Neuronal stem cell (in vitro differentiated cells): ENCODE measurements around the gene ZNF547. TPM values are rescaled to one million over a fixed set of nuclear protein-coding genes. Genes with fewer than 3 reads are reported as not detected.

Source experiments
- DNase-seq: peaks from one replicate; pipeline ENCODE4 v3.0.0-alpha.2; 2013; ENCODE audit warnings: low spot score
- H2AFZ ChIP-seq: one replicate; pipeline ENCODE4 v1.6.1; 2013; ENCODE audit warnings: mild to moderate bottlenecking, low read length, inconsistent platforms
- H2AK5ac ChIP-seq: 2 replicates; pipeline ENCODE4 v1.6.1; 2013; ENCODE audit warnings: low read depth, mild to moderate bottlenecking, inconsistent platforms, low read length, moderate library complexity, mixed read lengths
- H2BK120ac ChIP-seq: 2 replicates; pipeline ENCODE4 v1.6.1; 2013; ENCODE audit warnings: low read depth, mild to moderate bottlenecking, inconsistent platforms, low read length, moderate library complexity, mixed read lengths
- H2BK12ac ChIP-seq: one replicate; pipeline ENCODE4 v1.6.1; 2013; ENCODE audit warnings: low read length, inconsistent platforms
- H2BK15ac ChIP-seq: 2 replicates; pipeline ENCODE4 v1.6.1; 2013; ENCODE audit warnings: mild to moderate bottlenecking, low read length, inconsistent platforms, mixed read lengths
- H2BK5ac ChIP-seq: one replicate; pipeline ENCODE4 v1.6.1; 2013; ENCODE audit warnings: inconsistent platforms, mild to moderate bottlenecking, low read length, moderate library complexity
- H3K14ac ChIP-seq: one replicate; pipeline ENCODE4 v1.6.1; 2013; ENCODE audit warnings: low read length, inconsistent platforms
- H3K18ac ChIP-seq: 2 replicates; pipeline ENCODE4 v1.6.1; 2013; ENCODE audit warnings: low read length, inconsistent platforms
- H3K23ac ChIP-seq: 2 replicates; pipeline ENCODE4 v1.6.1; 2013; ENCODE audit warnings: low read depth, mild to moderate bottlenecking, mixed read lengths, low read length, inconsistent platforms; ENCODE audit not compliant: poor library complexity
- H3K27ac ChIP-seq: replicated peaks from 3 replicates; pipeline ENCODE4 v1.5.1; 2013; ENCODE audit warnings: low read length, inconsistent platforms
- H3K27me3 ChIP-seq, 3 experiments: 2 replicates each; pipeline ENCODE4 v1.6.1; 2013; ENCODE audit warnings: low read length in 3 of 3, mild to moderate bottlenecking in 2 of 3, inconsistent platforms in 1 of 3, low read depth in 1 of 3, mixed read lengths in 1 of 3, moderate library complexity in 1 of 3; ENCODE audit not compliant: control insufficient read depth in 3 of 3, insufficient read depth in 3 of 3
- H3K36me3 ChIP-seq, 2 donors: replicated peaks in 1 of 2; 2 replicates each; pipeline ENCODE4 v1.6.1; 2013; ENCODE audit warnings: low read length in 2 of 2; ENCODE audit not compliant: control insufficient read depth in 2 of 2, insufficient read depth in 2 of 2
- H3K4ac ChIP-seq: 2 replicates; pipeline ENCODE4 v1.6.1; 2013; ENCODE audit warnings: inconsistent platforms, mild to moderate bottlenecking, low read length, moderate library complexity
- H3K4me1 ChIP-seq, 2 donors: 1 replicate in 1 of 2; 2 replicates in 1 of 2; pipeline ENCODE4 v1.6.1; 2013; ENCODE audit warnings: low read length in 2 of 2, low read depth in 1 of 2; ENCODE audit not compliant: control insufficient read depth in 2 of 2, insufficient read depth in 1 of 2
- H3K4me2 ChIP-seq: one replicate; pipeline ENCODE4 v1.6.1; 2013; ENCODE audit warnings: mild to moderate bottlenecking, low read length, inconsistent platforms; ENCODE audit not compliant: insufficient read depth, poor library complexity, severe bottlenecking
- H3K4me3 ChIP-seq, 2 donors: 2 replicates each; pipeline ENCODE4 v1.5.1; 2013; ENCODE audit warnings: low read length in 2 of 2, mild to moderate bottlenecking in 2 of 2, inconsistent platforms in 1 of 2, moderate library complexity in 1 of 2
- H3K79me1 ChIP-seq: one replicate; pipeline ENCODE4 v1.6.1; 2013; ENCODE audit warnings: low read depth, mild to moderate bottlenecking, inconsistent platforms, low read length, moderate library complexity
- H3K9ac ChIP-seq: one replicate; pipeline ENCODE4 v1.6.1; 2013; ENCODE audit warnings: mild to moderate bottlenecking, low read depth, low read length, inconsistent platforms; ENCODE audit not compliant: poor library complexity
- H3K9me3 ChIP-seq, 2 donors: replicated peaks in 1 of 2; 2 replicates each; pipeline versions ENCODE3 to v1.6.1; 2013; ENCODE audit warnings: low read length in 2 of 2, mild to moderate bottlenecking in 2 of 2, inconsistent platforms in 1 of 2, low read depth in 1 of 2, mixed read lengths in 1 of 2, moderate library complexity in 1 of 2; ENCODE audit not compliant: control insufficient read depth in 2 of 2, insufficient read depth in 1 of 2
- H4K8ac ChIP-seq: one replicate; pipeline ENCODE4 v1.6.1; 2013; ENCODE audit warnings: low read depth, mild to moderate bottlenecking, inconsistent platforms, low read length, moderate library complexity
- H4K91ac ChIP-seq: one replicate; pipeline ENCODE4 v1.6.1; 2013; ENCODE audit warnings: low read length, low read depth, mild to moderate bottlenecking, inconsistent platforms; ENCODE audit not compliant: poor library complexity
- WGBS, 2 donors: extraction: QIAGEN DNeasy Blood & Tissue Kit; methylation state at CpG; one replicate each; pipeline ENCODE4 v1.1.7; 2013; ENCODE audit warnings: missing lambda C conversion rate in 2 of 2, mixed read lengths in 1 of 2; ENCODE audit not compliant: insufficient read length in 2 of 2, insufficient replicate concordance in 1 of 2; ENCODE audit errors: extremely low coverage in 2 of 2; 5-methylcytosine and 5-hydroxymethylcytosine counted together
- polyA plus RNA-seq, 2 experiments: library from polyadenylated mRNA; stranded (reverse); fragments of 200-250 nt; gene quantifications; one replicate each; pipeline ENCODE4 v1.2.3, GENCODE V29; 2013

The ZNF547 gene
- polyA plus RNA-seq (2013, experiment 1 of 2) = 0.60 TPM
- polyA plus RNA-seq (2013, experiment 2 of 2) = 0.87 TPM

GRCh38 chr19:57362997-57363687, at the start of gene ZNF547, which contains the start of gene TRAPPC2B:
ZNF547 (plus strand) TSS chr19:57363551; CDS start chr19:57368556, 5,005 bp downstream.
TRAPPC2B (plus strand) TSS chr19:57363551; CDS start chr19:57364834, 1,283 bp downstream.
- no peak within 1 kb of the TSS for H2BK12ac ChIP-seq
- H2BK15ac ChIP-seq = peak within 1 kb of the TSS; percentile 49
- H4K91ac ChIP-seq = no peak within 1 kb of the TSS
- no peak within 1 kb of the TSS for H3K4ac ChIP-seq
- H3K23ac ChIP-seq = no peak within 1 kb of the TSS
- peak within 1 kb of the TSS; percentile 84 for H3K18ac ChIP-seq
- no peak within 1 kb of the TSS for H4K8ac ChIP-seq
- H3K4me1 ChIP-seq = peaks cover 0 to 4% of the 10 kb centered on the region in 2 donors
- H3K14ac ChIP-seq = peak within 1 kb of the TSS; percentile 56
- DNase-seq = peak; percentile 99
- no peaks in the 10 kb centered on the region for H3K9me3 ChIP-seq
- peak within 1 kb of the TSS; percentile 89 for H3K4me2 ChIP-seq
- H2AK5ac ChIP-seq = peak within 1 kb of the TSS; percentile 46
- peak within 1 kb of the TSS; percentile 13 for H3K27ac ChIP-seq
- H3K9ac ChIP-seq = peak within 1 kb of the TSS; percentile 70
- H3K27me3 ChIP-seq = no peaks in the 10 kb centered on the region
- peaks cover 8 to 20% of the 10 kb centered on the region in 2 donors for H3K36me3 ChIP-seq
- peak within 1 kb of the TSS; percentile 74 for H2AFZ ChIP-seq
- peak within 1 kb of the TSS; percentile 68 to 90 for H3K4me3 ChIP-seq
- peaks cover 4% of the 10 kb centered on the region for H3K79me1 ChIP-seq
- peak within 1 kb of the TSS; percentile 66 for H2BK5ac ChIP-seq
- no peak within 1 kb of the TSS for H2BK120ac ChIP-seq
- WGBS, 2 donors = no CpG with 5 or more reads among the region's 47 CpGs

GRCh38 chr19:57314146-57314545, 49.2 kb upstream of the ZNF547 start:
- H3K14ac ChIP-seq = no peak overlapping the region

GRCh38 chr19:57317503-57317902, 45.8 kb upstream of the ZNF547 start:
- H3K4me3 ChIP-seq = no peak overlapping the region
- no peak for DNase-seq

More at GRCh38 chr19:57314146-57314545, 49.2 kb upstream of the ZNF547 start:
- Histone ChIP-seq H3K27me3 (no peaks in the 10 kb centered on the region), H3K79me1 (no peaks in the 10 kb centered on the region), H2BK15ac (no peak overlapping the region), H2BK120ac (no peak overlapping the region), H3K23ac (no peak overlapping the region), H3K27ac (no peak overlapping the region), H2AFZ (no peak overlapping the region), H3K18ac (no peak overlapping the region), H3K4ac (no peak overlapping the region), H4K8ac (no peak overlapping the region), H2AK5ac (no peak overlapping the region), H3K9me3 (no peaks in the 10 kb centered on the region), H3K4me1 (peaks cover 0 to 5% of the 10 kb centered on the region in 2 donors), H2BK5ac (no peak overlapping the region), H3K36me3 (no peaks in the 10 kb centered on the region), H3K4me3 (no peak overlapping the region), H3K9ac (no peak overlapping the region), H2BK12ac (no peak overlapping the region), H4K91ac (no peak overlapping the region), H3K4me2 (no peak overlapping the region)
- no CpG with 5 or more reads among the region's 4 CpGs for WGBS, 2 donors
- no peak for DNase-seq

GRCh38 chr19:57319869-57320179, 43.5 kb upstream of the ZNF547 start:
- DNase-seq = no peak
- peak overlapping the region; percentile 66 for H3K18ac ChIP-seq

More at GRCh38 chr19:57317503-57317902, 45.8 kb upstream of the ZNF547 start:
- H3K9me3 ChIP-seq = no peaks in the 10 kb centered on the region
- H3K9ac ChIP-seq = no peak overlapping the region
- no peaks in the 10 kb centered on the region for H3K27me3 ChIP-seq
- H3K4me1 ChIP-seq = peaks cover 8 to 14% of the 10 kb centered on the region in 2 donors
- peaks cover 9% of the 10 kb centered on the region for H3K79me1 ChIP-seq
- H3K23ac ChIP-seq = no peak overlapping the region
- no peak overlapping the region for H2BK120ac ChIP-seq
- no peak overlapping the region for H4K8ac ChIP-seq
- no peak overlapping the region for H2AK5ac ChIP-seq
- no peak overlapping the region for H3K4ac ChIP-seq
- no peaks in the 10 kb centered on the region for H3K36me3 ChIP-seq
- no peak overlapping the region for H3K18ac ChIP-seq
- H4K91ac ChIP-seq = no peak overlapping the region
- H3K4me2 ChIP-seq = no peak overlapping the region
- H2BK5ac ChIP-seq = no peak overlapping the region
- peak overlapping the region; percentile 69 for H2AFZ ChIP-seq
- no peak overlapping the region for H2BK12ac ChIP-seq
- no CpG with 5 or more reads among the region's 29 CpGs for WGBS, 2 donors
- no peak overlapping the region for H3K14ac ChIP-seq
- H2BK15ac ChIP-seq = no peak overlapping the region
- no peak overlapping the region for H3K27ac ChIP-seq

More at GRCh38 chr19:57319869-57320179, 43.5 kb upstream of the ZNF547 start:
- Histone ChIP-seq H3K27ac (peak overlapping the region; percentile 81), H4K91ac (no peak overlapping the region), H3K23ac (no peak overlapping the region), H4K8ac (no peak overlapping the region), H3K36me3 (peaks cover 8 to 14% of the 10 kb centered on the region in 2 donors), H2BK15ac (no peak overlapping the region), H2BK12ac (no peak overlapping the region), H3K27me3 (no peaks in the 10 kb centered on the region), H3K4ac (no peak overlapping the region), H3K4me1 (peaks cover 8 to 14% of the 10 kb centered on the region in 2 donors), H2BK5ac (no peak overlapping the region), H3K9me3 (no peaks in the 10 kb centered on the region), H3K4me2 (peak overlapping the region; percentile 63), H2AK5ac (no peak overlapping the region), H3K4me3 (peak overlapping the region; percentile 72 to 85), H3K79me1 (peaks cover 11% of the 10 kb centered on the region), H3K14ac (no peak overlapping the region), H3K9ac (no peak overlapping the region), H2BK120ac (no peak overlapping the region), H2AFZ (peak overlapping the region; percentile 86)
- WGBS, 2 donors = no CpG with 5 or more reads among the region's 1 CpG
